ENCODE data around the gene RSL24D1.

Gene RSL24D1

DNA sequence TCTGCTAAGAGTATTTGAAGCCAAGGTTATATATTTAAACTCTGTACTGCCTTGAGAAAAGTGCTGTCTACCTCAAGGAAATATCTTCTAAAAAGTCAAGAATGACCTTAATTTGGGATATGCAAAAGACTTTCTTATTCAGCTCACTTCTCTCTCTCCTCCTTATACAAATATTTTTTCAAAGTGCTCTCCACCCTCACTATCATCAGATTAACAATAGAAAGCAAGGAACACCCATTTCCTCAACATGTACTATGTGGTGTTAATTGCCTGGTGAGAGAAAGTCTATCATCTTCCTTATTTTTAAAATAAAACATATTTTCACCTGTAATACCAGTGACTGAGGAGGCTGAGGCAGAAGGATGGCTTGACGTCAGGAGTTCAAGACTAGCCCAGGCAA is 44.4 kb upstream of the RSL24D1 start:
- no peak overlapping the region for H2AFZ ChIP-seq (ENCODE audit: low read length)

DNA sequence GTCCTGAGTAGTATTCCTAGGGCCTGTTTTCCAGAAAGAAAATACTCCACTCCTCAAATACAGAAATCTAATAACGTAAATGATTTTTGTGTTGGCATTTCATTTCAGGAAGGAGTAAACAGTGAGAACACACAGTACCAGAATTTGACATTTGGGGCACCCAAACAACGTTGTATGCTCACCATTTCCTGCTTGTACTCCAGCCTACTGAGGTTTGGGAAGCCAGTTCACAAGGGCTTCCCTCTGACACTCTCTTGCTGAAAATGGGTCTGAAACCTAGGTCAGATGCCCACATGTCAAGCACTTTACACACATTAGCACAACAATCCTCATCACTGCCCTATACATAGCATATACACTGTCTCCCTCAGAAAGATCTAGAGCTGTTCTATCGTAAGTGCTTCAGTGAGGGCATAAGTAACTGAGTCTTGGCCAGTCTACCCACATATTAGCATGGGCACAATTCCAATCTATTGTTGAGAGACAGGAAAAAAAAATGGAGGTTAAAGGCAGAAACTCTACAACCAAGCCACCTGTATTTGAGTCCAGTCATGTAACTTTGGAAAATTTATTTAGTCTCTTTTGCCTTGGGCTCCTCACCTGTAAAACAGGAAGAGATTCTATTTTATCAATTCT is 43.5 kb upstream of the RSL24D1 start:
- Histone ChIP-seq H3K4me2 (ENCODE audit: low read depth, low read length, poor library complexity, severe bottlenecking) (no peak overlapping the region), H3K36me3 (ENCODE audit: insufficient read depth, low read length) (no peaks in the 10 kb centered on the region; the same call in 1 of the 2 replicates), H2AFZ (ENCODE audit: low read length) (no peak overlapping the region), H3K27me3 (ENCODE audit: insufficient read depth, low read length, poor library complexity, severe bottlenecking) (no peaks in the 10 kb centered on the region), H4K20me1 (ENCODE audit: insufficient read depth, low read length, poor library complexity, severe bottlenecking) (peaks cover 6% of the 10 kb centered on the region), H3F3A (ENCODE audit: low read depth) (no peaks in the 10 kb centered on the region), H3K9me2 (replicated peaks; ENCODE audit: low read depth, low read length) (no peaks in the 10 kb centered on the region), H3K9me3 (ENCODE audit: insufficient read depth, low read depth, low read length) (no peaks in the 10 kb centered on the region), H3K4me3 (ENCODE audit: low read length, poor library complexity, severe bottlenecking) (no peak overlapping the region), H3K4me1 (ENCODE audit: insufficient read depth, low read length, poor library complexity, severe bottlenecking) (peaks cover 15% of the 10 kb centered on the region), H3K9ac (ENCODE audit: low read depth, low read length, poor library complexity, severe bottlenecking) (no peak overlapping the region), H3K79me2 (ENCODE audit: insufficient read depth, low read length) (peaks cover 77% of the 10 kb centered on the region)
- TF ChIP-seq EZH2phosphoT487 (IDR thresholded peaks at IDR 0.05; ENCODE audit: borderline replicate concordance) = no peak
- TF ChIP-seq, protein P1, sequence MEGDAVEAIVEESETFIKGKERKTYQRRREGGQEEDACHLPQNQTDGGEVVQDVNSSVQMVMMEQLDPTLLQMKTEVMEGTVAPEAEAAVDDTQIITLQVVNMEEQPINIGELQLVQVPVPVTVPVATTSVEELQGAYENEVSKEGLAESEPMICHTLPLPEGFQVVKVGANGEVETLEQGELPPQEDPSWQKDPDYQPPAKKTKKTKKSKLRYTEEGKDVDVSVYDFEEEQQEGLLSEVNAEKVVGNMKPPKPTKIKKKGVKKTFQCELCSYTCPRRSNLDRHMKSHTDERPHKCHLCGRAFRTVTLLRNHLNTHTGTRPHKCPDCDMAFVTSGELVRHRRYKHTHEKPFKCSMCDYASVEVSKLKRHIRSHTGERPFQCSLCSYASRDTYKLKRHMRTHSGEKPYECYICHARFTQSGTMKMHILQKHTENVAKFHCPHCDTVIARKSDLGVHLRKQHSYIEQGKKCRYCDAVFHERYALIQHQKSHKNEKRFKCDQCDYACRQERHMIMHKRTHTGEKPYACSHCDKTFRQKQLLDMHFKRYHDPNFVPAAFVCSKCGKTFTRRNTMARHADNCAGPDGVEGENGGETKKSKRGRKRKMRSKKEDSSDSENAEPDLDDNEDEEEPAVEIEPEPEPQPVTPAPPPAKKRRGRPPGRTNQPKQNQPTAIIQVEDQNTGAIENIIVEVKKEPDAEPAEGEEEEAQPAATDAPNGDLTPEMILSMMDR (conservative IDR thresholded peaks at IDR 0.05; ENCODE audit: low read length) = no peak

More for the DNA sequence above, 44.4 kb upstream of the RSL24D1 start:
- TF ChIP-seq EZH2phosphoT487 (IDR thresholded peaks at IDR 0.05; ENCODE audit: borderline replicate concordance) = no peak
- TF ChIP-seq, protein P1 (conservative IDR thresholded peaks at IDR 0.05; ENCODE audit: low read length) = no peak
- Histone ChIP-seq H3K4me3 (ENCODE audit: low read length, poor library complexity, severe bottlenecking) (no peak overlapping the region), H3K9me3 (ENCODE audit: insufficient read depth, low read depth, low read length) (no peaks in the 10 kb centered on the region), H3K9me2 (replicated peaks; ENCODE audit: low read depth, low read length) (no peaks in the 10 kb centered on the region), H4K20me1 (ENCODE audit: insufficient read depth, low read length, poor library complexity, severe bottlenecking) (peaks cover 6% of the 10 kb centered on the region), H3K4me2 (ENCODE audit: low read depth, low read length, poor library complexity, severe bottlenecking) (no peak overlapping the region), H3K36me3 (ENCODE audit: insufficient read depth, low read length) (peaks cover 2% of the 10 kb centered on the region; the same call in 1 of the 2 replicates), H3K9ac (ENCODE audit: low read depth, low read length, poor library complexity, severe bottlenecking) (no peak overlapping the region), H3F3A (ENCODE audit: low read depth) (no peaks in the 10 kb centered on the region), H3K27me3 (ENCODE audit: insufficient read depth, low read length, poor library complexity, severe bottlenecking) (no peaks in the 10 kb centered on the region), H3K79me2 (ENCODE audit: insufficient read depth, low read length) (peaks cover 78% of the 10 kb centered on the region), H3K4me1 (ENCODE audit: insufficient read depth, low read length, poor library complexity, severe bottlenecking) (peaks cover 15% of the 10 kb centered on the region)

GRCh38 chr15:55239440-55240124 is 42.8 kb upstream of the RSL24D1 start:
- no peak overlapping the region for H3K4me2 ChIP-seq (ENCODE audit: low read depth, low read length, poor library complexity, severe bottlenecking)
- no peak overlapping the region for H3K4me3 ChIP-seq (ENCODE audit: low read length, poor library complexity, severe bottlenecking)
- H3K36me3 ChIP-seq (ENCODE audit: insufficient read depth, low read length) = peaks cover 5% of the 10 kb centered on the region; the same call in 1 of the 2 replicates
- no peak overlapping the region for H2AFZ ChIP-seq (ENCODE audit: low read length)
- H3K9me2 ChIP-seq (replicated peaks; ENCODE audit: low read depth, low read length) = no peaks in the 10 kb centered on the region
- peaks cover 15% of the 10 kb centered on the region for H3K4me1 ChIP-seq (ENCODE audit: insufficient read depth, low read length, poor library complexity, severe bottlenecking)
- no peak for TF ChIP-seq EZH2phosphoT487 (IDR thresholded peaks at IDR 0.05; ENCODE audit: borderline replicate concordance)
- TF ChIP-seq, protein P1 (conservative IDR thresholded peaks at IDR 0.05; ENCODE audit: low read length) = no peak
- no peaks in the 10 kb centered on the region for H3K27me3 ChIP-seq (ENCODE audit: insufficient read depth, low read length, poor library complexity, severe bottlenecking)
- no peaks in the 10 kb centered on the region for H3F3A ChIP-seq (ENCODE audit: low read depth)
- peaks cover 2% of the 10 kb centered on the region for H4K20me1 ChIP-seq (ENCODE audit: insufficient read depth, low read length, poor library complexity, severe bottlenecking)
- no peaks in the 10 kb centered on the region for H3K9me3 ChIP-seq (ENCODE audit: insufficient read depth, low read depth, low read length)
- H3K9ac ChIP-seq (ENCODE audit: low read depth, low read length, poor library complexity, severe bottlenecking) = no peak overlapping the region
- peaks cover 73% of the 10 kb centered on the region for H3K79me2 ChIP-seq (ENCODE audit: insufficient read depth, low read length)

Measured in Loucy (cell line).